Measurements from ENCODE around the gene SOX8.

Gene SOX8

DNA sequence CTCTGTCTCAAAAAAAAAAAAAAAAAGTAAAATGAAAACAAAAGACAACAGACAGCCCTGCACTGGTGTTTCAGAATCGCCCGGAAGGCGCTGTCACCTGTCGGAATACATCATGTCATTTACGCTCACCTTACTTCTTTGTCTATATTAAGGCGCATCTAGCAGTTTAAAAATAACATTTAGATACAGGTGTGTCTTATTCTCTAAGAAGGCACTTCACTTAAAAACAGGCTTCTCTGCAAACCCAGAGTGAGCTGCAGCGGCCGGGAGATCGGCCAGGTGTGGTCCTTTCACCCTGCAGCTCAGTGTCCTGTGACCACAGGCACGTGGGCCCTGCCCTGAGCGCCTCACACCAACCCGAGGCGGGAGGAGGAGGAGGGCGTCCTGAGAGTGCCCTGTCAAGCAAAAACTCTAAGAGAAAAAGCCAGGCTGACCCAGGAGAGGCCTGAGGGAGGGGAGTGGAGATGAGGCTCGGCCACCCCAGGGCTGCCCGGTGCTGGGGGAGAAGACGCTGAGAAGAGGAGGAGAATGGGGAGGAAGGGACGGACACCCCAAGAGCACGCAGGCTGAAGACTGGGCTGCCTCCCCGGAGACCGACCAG, 7.5 kb upstream of the SOX8 start:
- DNase-seq (ENCODE audit: low read depth) = no peak

DNA sequence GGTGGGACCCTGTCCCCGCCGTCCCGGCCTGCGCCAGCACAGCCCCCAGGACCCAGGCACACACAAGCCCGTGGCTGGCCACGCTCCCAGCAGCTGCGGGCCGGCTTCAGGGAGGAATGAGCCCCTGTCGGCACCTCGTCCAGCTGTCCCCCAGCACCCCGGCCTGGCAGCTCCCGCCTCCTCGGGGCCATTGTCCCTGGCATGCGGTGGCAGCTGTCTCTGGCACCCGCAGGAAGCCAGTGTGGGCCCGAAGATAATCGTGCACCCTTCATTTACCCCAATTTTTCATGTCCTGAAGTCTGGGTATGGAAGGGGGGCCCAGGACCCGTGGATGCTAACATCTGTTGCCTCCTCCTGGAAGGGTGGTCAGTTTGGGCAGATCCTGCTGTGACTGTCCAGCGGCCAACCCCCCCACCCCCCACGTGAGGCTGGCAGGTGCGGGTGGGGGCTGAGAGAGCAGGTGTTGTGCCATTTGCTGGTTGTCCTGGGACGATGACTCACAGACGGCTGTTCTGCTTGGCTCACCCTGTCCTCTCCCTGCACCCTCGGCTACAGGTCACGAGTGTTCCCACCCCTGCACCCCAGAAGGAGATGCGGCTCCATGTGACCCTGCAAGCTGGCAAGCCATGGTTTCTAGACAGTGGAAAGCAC, 6.8 kb upstream of the SOX8 start:
- DNase-seq (ENCODE audit: low read depth) = no peak

DNA sequence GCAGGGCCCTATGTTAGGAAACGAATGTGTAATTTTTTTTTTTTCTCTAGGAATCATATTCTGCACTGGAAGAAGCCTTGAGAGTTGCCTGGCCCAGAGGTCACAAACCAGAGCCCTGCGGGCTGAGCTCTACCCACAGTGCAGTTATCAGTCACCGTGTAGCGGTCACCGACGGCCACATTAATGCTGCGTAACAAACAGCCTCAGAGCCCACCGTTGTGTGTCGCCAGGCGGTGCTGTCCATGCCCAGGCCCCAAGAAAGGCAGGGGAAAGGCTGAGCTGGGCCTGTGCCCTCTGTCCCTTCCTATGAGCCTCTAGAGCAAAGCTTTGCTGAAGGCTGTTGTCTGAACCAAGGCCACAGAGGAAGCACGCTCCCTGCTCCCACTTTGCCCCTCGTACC, 6.3 kb upstream of the SOX8 start:
- DNase-seq (ENCODE audit: low read depth) = no peak

DNA sequence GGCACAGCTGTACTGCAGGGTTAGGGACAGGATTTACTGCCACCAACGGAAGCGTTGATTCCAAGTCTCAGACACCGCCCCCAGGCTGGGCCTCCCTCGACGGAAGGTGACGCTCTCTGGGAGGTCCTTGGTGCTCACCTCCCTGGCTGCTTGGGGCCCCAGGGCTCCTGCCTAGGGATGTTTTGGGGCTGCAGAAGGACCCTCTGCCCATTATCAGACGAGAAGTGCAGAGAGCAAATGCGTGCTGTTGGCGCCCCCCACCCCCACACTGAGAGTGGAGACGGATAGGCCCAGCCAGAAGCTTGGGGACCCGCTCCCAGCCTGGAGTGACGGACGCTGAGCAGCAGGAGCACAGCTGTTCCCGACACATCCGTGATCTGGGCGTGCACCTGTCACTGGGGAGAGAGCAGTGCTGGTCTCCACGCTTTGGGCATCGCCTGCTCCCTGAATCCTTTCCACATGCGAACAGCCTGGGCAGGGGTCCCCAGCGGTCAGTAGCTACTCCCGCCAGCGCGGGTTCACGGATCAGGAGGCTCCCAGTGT, 5.1 kb upstream of the SOX8 start:
- DNase-seq (ENCODE audit: low read depth) = no peak

DNA sequence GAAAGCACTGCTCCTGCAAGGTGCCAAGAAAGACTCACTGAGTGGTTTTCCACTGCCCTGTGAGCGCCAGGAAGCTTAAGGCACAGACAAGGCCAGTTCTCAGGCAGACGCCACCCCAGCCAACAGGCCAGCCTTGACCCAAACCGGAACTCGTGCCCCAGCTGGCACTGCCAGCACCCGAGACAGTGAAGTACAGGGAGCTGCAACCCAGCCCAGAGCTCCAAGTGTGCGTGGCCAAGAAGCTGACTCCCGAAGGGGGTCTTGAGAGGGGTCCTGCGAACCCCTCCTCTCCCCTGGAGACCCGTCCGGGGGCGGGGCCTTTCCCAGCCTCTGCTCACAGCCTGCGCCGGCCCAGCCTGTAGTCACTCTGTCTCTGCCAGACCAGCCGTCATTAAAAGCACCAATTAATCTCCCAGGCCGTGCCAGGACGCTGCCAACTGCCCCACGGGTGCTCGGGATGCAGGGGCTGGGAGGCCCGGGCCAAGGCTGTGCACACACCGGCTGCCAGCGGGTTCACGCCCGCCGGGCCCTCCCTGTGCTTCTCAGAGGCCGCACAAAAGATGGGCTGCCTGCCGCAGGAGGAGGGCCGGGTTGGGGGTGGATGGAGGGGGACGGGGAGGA, 4.4 kb upstream of the SOX8 start:
- no peak for DNase-seq (ENCODE audit: low read depth)

DNA sequence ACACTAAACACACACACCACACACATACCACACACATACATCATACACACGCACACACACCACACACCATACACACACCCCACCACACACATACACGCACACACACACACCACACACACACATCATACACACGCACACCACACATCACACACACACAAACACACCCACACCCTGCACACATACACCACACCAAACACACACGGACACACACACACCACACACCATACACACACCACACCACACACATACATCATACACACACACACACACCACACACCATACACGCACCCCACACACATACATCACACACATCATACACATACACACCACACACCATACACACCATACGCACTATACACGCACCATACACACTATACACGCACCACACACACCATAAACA, 3.7 kb upstream of the SOX8 start:
- DNase-seq (ENCODE audit: low read depth) = no peak

DNA sequence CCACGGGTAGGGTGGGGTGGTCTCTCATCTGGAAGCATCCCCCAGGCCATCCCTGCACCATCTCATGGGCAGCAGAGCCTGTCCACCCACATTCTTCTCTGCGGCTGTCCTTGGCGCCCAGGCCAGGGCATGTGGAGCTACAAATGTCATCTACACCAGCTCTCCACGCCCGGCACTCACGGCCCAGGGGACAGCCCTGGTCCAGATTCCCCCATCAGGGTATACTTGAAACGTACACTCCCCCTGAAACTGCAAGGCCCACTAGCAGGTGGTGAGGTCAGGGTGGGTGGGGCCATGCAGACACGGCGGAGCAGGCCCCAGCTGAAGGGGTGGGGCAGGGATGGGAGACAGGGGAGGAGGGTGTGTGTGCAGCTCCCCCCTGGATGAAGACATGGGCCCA, 3.2 kb upstream of the SOX8 start:
- DNase-seq (ENCODE audit: low read depth) = no peak

- DNase-seq (ENCODE audit: low read depth) = no peak
These were observed 2.4 kb upstream of the SOX8 start for GRCh38 chr16:979147-979546.

DNA sequence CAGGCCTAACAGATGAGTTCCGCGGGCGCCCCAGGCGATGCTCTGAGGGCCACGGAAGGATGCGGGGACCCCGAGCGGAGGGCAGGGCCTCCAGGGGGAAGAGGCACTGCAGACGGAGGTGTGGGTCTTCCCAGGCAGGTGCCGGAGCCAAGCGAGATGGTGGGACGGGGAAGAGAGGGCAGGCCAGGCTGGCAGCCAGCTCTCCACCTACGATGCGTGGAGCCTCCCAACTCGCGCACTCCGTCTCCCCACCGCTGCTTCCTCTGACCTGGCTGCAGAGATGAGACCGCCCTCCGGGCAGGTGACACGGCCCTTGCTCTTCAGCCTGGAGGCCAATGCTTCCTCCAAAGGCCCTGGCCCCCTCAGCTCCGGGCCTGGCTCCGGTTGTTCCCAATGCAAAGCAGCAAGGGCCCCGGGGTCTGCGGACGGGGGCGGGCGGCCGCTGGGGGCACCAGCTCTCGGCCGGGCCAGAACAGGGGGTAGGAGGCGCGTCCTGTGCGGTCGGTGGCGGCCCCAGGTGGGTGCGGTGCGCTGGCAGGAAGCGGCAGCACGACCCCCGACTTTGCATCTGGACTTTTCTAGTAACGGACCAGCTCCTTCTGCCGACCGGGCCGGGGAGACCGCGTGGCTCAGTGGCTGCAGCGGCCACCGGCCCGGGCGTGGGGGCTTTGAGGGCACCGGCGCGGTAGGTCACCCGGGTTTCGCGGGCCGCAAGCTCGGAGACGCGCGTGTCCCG, 1.5 kb upstream of the SOX8 start:
- DNase-seq (ENCODE audit: low read depth) = no peak

GRCh38 chr16:980595-980854, 1.0 kb upstream of the SOX8 start:
- no peak for DNase-seq (ENCODE audit: low read depth)

DNA sequence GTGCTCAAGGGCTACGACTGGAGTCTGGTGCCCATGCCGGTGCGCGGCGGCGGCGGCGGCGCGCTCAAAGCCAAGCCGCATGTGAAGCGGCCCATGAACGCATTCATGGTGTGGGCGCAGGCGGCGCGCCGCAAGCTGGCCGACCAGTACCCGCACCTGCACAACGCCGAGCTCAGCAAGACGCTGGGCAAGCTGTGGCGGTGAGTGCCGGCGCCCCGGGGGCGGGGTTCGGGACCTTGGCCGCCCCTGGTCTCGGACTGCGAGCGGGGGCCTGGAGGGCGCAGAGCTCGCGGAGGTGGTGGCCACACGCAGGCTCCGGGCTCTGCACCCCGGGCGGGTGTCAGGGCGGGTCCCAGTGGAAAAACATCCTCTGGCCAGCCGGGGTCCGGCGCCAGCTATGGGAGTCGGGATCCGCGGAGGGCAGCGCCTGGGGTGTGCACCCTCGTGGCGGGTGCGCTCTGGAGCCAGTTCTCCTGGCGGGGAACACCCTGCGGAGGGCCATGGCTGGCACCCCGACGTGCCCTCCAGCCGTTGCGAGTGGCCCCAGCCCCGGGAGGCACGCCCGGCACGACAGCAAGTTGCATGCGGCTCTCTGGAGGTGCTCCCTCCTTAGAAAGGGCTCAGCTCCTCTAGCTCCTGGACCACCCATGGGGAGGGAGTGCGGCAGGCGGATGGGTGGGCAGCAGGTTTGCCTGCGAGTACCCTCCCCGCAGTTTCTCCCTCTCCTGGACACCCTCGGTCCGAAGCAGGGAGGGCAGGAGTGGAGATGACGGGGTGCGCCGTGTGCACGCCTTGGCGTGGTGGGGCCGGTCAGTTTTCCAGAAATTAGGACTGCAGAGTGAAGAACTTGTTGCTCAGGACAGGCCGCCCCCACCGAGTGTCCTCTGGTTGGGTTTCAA, 824 bp downstream of the SOX8 start:
- no peak for DNase-seq (ENCODE audit: low read depth)

- DNase-seq (ENCODE audit: low read depth) = no peak
These were observed 1.8 kb downstream of the SOX8 start for GRCh38 chr16:983044-984030.

GRCh38 chr16:984121-984694, 2.6 kb downstream of the SOX8 start:
- DNase-seq (ENCODE audit: low read depth) = no peak

DNA sequence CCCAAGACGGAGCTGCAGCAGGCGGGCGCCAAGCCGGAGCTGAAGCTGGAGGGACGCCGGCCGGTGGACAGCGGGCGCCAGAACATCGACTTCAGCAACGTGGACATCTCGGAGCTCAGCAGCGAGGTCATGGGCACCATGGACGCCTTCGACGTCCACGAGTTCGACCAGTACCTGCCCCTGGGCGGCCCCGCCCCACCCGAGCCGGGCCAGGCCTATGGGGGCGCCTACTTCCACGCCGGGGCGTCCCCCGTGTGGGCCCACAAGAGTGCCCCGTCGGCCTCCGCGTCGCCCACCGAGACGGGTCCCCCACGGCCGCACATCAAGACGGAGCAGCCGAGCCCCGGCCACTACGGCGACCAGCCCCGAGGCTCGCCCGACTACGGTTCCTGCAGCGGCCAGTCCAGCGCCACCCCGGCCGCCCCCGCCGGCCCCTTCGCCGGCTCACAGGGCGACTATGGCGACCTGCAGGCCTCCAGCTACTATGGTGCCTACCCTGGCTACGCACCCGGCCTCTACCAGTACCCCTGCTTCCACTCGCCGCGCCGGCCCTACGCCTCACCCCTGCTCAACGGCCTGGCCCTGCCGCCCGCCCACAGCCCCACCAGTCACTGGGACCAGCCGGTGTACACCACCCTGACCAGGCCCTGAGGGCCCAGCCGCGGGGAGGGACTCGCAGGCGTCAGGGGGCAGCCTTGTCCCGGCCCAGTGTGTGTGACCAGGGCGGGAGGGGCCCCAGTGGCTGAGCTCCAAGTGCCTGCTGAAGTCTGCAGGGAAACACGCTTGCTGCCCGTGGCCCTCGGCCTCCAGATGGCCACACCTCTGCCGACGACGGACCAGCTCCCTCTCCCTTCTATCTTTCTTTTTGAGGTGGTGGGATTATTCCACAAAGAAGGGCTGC, 3.4 kb downstream of the SOX8 start:
- DNase-seq (ENCODE audit: low read depth) = no peak

GRCh38 chr16:985646-986400, 4.3 kb downstream of the SOX8 start:
- no peak for DNase-seq (ENCODE audit: low read depth)

DNA sequence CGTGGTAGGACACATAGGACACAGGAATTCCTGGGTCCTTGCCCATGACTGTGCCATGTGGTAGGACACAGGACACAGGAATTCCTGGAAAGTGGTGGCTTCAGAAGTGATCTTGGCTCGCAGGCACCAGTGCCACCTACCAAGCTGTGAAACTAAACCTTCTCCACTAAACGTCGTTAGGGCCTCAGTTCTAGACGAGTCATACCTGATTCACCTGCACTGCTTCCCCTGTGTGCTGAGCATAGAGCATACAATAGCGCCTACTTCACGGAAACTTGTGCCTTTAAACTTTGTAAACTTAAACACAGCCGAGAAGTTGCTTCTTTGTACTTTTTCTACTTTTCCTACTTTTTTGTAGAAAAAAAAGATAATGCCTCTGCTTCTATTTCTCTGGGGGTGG, 4.8 kb downstream of the SOX8 start:
- no peak for DNase-seq (ENCODE audit: low read depth)

- no peak for DNase-seq (ENCODE audit: low read depth)
These were observed 5.5 kb downstream of the SOX8 start for GRCh38 chr16:986925-987582.

GRCh38 chr16:987906-988305, 6.3 kb downstream of the SOX8 start:
- DNase-seq (ENCODE audit: low read depth) = no peak

Measured in fibroblast of the conjunctiva (primary cell).